Middle frontal gyrus (tissue), 1 donor: ENCODE data around the gene PGAM2.

ENCODE experiments used
- DNase-seq: peaks from one replicate; pipeline ENCODE4 v3.0.0-alpha.2; 2015; ENCODE audit warnings: low spot score; ENCODE audit errors: extremely low spot score

PGAM2 gene

GRCh38 chr7:44103923-44104859, 38.8 kb upstream of the PGAM2 start, which contains the start of gene AEBP1:
TSS of gene AEBP1 (plus strand) at chr7:44104345. CDS start at chr7:44104666, 321 bp downstream.
- no peak for DNase-seq

GRCh38 chr7:44103566-44103922, 38.2 kb upstream of the PGAM2 start:
- DNase-seq, result no peak

GRCh38 chr7:44102846-44103565, 37.6 kb upstream of the PGAM2 start:
- DNase-seq, result no peak

GRCh38 chr7:44101966-44102845, 36.8 kb upstream of the PGAM2 start:
- no peak for DNase-seq

- DNase-seq, result no peak
Measured at GRCh38 chr7:44101303-44101965, 36.1 kb upstream of the PGAM2 start.

- DNase-seq, result no peak
Measured at GRCh38 chr7:44100458-44101302, 35.3 kb upstream of the PGAM2 start.

- no peak for DNase-seq
Measured at GRCh38 chr7:44099669-44100068, 34.3 kb upstream of the PGAM2 start.

- DNase-seq, result no peak
Measured at GRCh38 chr7:44098092-44099068, 33.0 kb upstream of the PGAM2 start.

- DNase-seq, result no peak
Measured at GRCh38 chr7:44097064-44097932, 31.9 kb upstream of the PGAM2 start.

GRCh38 chr7:44096326-44096881, 31.0 kb upstream of the PGAM2 start:
- DNase-seq, result no peak

- DNase-seq, result no peak
Measured at GRCh38 chr7:44095781-44096180, 30.4 kb upstream of the PGAM2 start.

- no peak for DNase-seq
Measured at GRCh38 chr7:44094883-44095592, 29.7 kb upstream of the PGAM2 start.

GRCh38 chr7:44094365-44094764, 29.0 kb upstream of the PGAM2 start:
- no peak for DNase-seq

- DNase-seq, result no peak
Measured at GRCh38 chr7:44093102-44093641, 27.8 kb upstream of the PGAM2 start.

- no peak for DNase-seq
Measured at GRCh38 chr7:44087911-44088838, 22.8 kb upstream of the PGAM2 start.

- no peak for DNase-seq
Measured at GRCh38 chr7:44086627-44087026, 21.3 kb upstream of the PGAM2 start.
